Brain microvascular endothelial cell (primary cell): ENCODE data around the gene PDCD1.
A peak's percentile ranks its signal among the peaks of the same experiment; 100 is the strongest.

Experiments used
- DNase-seq: peaks from one replicate; pipeline ENCODE4 v3.0.0-alpha.2; 2020
- H3K27ac ChIP-seq: fragments of 250-450 bp; sonication (Bioruptor Pico); 2 replicates; pipeline ENCODE4 v1.5.1; 2020; ENCODE audit warnings: mild to moderate bottlenecking, moderate library complexity
- H3K27me3 ChIP-seq: fragments of 250-450 bp; sonication (Bioruptor Pico); replicated peaks from 2 replicates; pipeline ENCODE4 v1.5.1; 2020; ENCODE audit warnings: mild to moderate bottlenecking
- H3K36me3 ChIP-seq: fragments of 250-450 bp; sonication (Bioruptor Pico); replicated peaks from 2 replicates; pipeline ENCODE4 v1.5.1; 2020; ENCODE audit warnings: mild to moderate bottlenecking
- H3K4me3 ChIP-seq: 2 replicates; pipeline ENCODE4 v1.5.1; 2011; ENCODE audit warnings: low read depth, mild to moderate bottlenecking, control low read depth, low read length, moderate library complexity
- in situ Hi-C: cut with HindIII; loops from 2 replicates; pipeline ENCODE4 v1.10.0; 2017; ENCODE audit warnings: low sequenced_read_pairs, low pct_ligation_motif_present
- TF ChIP-seq, protein P1 (sequence below): IDR thresholded peaks from 2 replicates; pipeline ENCODE4 v1.5.1; 2011; ENCODE audit warnings: low read depth, mild to moderate bottlenecking, moderate library complexity, low read length, control low read depth, inconsistent platforms; ENCODE audit errors: missing control alignments

The PDCD1 gene

DNA sequence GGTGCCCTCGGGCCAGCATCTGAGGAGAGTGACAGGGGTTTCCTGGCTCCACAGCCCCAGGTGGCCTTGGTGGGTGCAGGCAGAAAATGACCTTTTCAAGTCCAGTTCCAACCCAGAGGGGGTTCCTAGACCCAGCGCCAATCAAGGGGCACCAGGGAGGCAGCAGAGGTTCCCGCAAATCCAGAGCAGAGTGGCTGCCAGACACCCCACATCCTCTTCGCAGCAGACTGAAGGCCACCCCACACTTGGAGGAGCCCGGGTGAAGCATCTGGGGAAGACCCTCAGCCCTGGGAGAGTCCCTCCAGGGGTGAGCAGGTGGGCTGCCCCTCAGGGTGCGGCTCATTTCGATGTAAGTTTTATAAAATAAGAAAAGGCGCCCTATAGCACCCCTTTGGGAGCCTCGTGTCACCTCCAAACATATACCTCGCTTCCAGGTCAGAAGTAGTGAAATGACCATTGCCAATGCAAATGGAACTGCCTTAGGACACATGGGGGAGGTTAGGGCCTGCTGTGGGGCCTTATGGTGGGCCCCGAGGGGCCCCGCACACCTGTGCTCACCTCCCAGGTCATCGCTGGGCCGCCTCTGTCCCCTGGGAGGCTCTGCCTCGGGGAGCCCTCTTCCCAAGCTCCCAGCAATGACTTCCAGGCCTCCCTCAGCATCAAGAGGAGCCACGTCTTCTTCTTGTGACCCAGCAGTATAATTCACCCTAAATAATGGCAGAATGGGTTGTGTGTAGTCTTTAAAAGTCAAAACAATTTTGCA lies 21.8 kb upstream of the PDCD1 start:
- Histone ChIP-seq H3K4me3 (peak overlapping the region; percentile 75), H3K27me3 (no peaks in the 10 kb centered on the region), H3K36me3 (no peaks in the 10 kb centered on the region), H3K27ac (no peak overlapping the region)
- in situ Hi-C loops: no loop called here
- no peak for DNase-seq
- TF ChIP-seq, protein P1, sequence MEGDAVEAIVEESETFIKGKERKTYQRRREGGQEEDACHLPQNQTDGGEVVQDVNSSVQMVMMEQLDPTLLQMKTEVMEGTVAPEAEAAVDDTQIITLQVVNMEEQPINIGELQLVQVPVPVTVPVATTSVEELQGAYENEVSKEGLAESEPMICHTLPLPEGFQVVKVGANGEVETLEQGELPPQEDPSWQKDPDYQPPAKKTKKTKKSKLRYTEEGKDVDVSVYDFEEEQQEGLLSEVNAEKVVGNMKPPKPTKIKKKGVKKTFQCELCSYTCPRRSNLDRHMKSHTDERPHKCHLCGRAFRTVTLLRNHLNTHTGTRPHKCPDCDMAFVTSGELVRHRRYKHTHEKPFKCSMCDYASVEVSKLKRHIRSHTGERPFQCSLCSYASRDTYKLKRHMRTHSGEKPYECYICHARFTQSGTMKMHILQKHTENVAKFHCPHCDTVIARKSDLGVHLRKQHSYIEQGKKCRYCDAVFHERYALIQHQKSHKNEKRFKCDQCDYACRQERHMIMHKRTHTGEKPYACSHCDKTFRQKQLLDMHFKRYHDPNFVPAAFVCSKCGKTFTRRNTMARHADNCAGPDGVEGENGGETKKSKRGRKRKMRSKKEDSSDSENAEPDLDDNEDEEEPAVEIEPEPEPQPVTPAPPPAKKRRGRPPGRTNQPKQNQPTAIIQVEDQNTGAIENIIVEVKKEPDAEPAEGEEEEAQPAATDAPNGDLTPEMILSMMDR: no peak

DNA sequence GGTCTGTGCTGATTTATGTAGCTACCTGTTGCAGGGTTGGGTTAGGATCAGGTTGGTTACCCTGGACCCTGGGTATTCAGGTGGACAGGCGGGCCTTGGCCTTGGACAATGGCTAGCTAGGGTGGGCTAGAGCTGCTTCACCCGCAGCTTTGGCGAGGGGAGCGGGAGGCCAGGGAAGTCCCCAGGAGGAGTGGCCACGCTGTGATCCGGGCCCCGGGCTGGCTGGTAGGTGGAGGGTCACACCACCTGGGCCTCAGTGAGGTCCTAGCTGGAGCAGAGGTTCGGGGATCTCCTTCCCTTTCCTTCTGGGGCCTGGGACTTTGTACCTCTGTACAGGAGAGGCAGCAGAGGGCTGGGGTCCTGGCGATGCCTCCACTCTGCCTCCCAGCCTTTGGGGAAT lies 20.6 kb upstream of the PDCD1 start:
- Histone ChIP-seq H3K27me3 (no peaks in the 10 kb centered on the region), H3K36me3 (no peaks in the 10 kb centered on the region), H3K4me3 (no peak overlapping the region), H3K27ac (no peak overlapping the region)
- in situ Hi-C loops: no loop called here
- no peak for DNase-seq
- TF ChIP-seq, protein P1: no peak

DNA sequence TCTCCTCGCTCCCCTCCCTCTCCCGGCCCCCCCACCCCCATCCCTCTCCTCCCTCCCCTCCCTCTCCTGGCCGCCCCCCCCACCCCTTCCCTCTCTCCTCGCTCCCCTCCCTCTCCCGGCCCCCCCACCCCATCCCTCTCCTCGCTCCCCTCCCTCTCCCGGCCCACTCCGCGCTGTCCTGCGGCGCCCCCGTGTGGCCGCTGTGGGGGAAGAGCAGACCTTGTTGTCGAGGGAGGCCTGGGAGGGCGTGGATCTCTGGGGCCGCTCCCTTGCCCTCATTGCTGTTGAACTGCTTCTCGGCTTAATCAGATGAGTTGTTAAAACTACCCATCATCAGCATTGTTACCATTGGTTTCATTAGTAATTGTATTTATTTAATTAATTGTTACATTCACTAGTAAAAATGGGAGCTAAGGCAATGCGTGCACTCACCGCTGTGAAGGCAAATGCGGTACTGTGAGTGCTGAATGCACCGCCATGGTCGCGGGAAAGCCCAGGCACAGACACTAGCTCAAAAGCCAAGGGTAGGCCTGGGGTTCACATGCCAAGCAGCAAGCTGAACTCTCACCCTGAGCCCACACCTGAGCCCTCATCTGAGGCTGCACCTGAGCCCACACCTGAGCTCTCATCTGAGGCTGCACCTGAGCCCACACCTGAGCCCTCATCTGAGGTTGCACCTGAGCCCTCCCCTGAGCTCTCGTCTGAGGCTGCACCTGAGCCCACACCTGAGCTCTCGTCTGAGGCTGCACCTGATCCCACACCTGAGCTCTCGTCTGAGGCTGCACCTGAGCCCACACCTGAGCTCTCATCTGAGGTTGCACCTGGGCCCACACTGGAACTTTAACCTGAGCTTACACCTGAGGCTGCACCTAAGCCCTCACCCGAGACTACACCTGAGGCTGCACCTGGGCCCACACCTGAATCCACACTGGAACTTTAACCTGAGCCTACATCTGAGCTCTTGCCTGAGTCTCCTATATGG lies 19.6 kb upstream of the PDCD1 start:
- H3K36me3 ChIP-seq: no peaks in the 10 kb centered on the region
- DNase-seq: peak; percentile 45
- no peak overlapping the region for H3K4me3 ChIP-seq
- in situ Hi-C loops: no loop called here
- H3K27me3 ChIP-seq: no peaks in the 10 kb centered on the region
- no peak overlapping the region for H3K27ac ChIP-seq
- TF ChIP-seq, protein P1: peak; percentile 82

DNA sequence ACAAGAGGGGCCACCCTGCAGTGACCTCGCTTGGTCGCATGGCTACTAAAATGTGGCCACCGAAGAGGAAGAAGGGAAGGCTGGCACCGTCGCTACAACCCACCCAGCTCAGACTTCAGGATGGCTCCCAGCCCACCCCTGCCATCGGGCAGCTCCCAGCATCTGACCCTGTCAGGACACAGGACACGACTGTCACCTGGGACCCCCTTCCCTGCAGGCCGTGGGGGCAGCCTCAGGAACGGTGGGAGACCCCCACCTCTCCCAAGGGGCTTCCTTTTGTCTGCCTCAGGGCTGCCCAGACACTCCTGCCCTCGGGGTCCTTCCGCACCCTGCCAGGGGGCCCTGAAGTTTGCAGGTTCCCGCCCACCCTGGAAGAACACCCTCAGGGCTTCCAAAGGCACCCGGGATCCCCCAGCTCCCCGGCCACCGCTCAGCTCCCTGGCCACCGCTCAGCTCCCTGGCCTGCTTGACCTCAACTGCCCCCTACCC lies 18.5 kb upstream of the PDCD1 start:
- in situ Hi-C loops: no loop called here
- no peak for DNase-seq
- no peak overlapping the region for H3K4me3 ChIP-seq
- H3K27me3 ChIP-seq: no peaks in the 10 kb centered on the region
- no peaks in the 10 kb centered on the region for H3K36me3 ChIP-seq
- TF ChIP-seq, protein P1: no peak
- no peak overlapping the region for H3K27ac ChIP-seq

- TF ChIP-seq, protein P1: no peak
- Histone ChIP-seq H3K27me3 (no peaks in the 10 kb centered on the region), H3K36me3 (no peaks in the 10 kb centered on the region), H3K4me3 (no peak overlapping the region), H3K27ac (no peak overlapping the region)
- DNase-seq: no peak
- in situ Hi-C loops: no loop called here
These were observed 18.0 kb upstream of the PDCD1 start for GRCh38 chr2:241876528-241877196.
